GM10248 (cell line): ENCODE results near the gene RAN.
A peak's percentile ranks its signal among the peaks of the same experiment; 100 is the strongest.

ENCODE experiments used
- CTCF ChIA-PET: fragments of 300-600 bp; sonication (Branson Sonifier 250); formaldehyde crosslinking; extraction: SDS; loops from one replicate; lab custom pipeline; 2021; ENCODE audit warnings: antibody characterized with exemption; lab: Yijun Ruan, JAX
- POLR2A ChIA-PET: fragments of 350-650 bp; sonication (Branson Sonifier 250); formaldehyde crosslinking; extraction: SDS; loops from one replicate; lab custom pipeline; 2020; ENCODE audit warnings: antibody characterized with exemption; lab: Yijun Ruan, JAX
- DNase-seq: peaks from one replicate; pipeline ENCODE4 v3.0.0; 2012; ENCODE audit errors: extremely low spot score
- CTCF ChIP-seq: IDR thresholded peaks from 2 replicates; pipeline ENCODE4 v1.5.1; 2012; ENCODE audit warnings: mild to moderate bottlenecking, low read depth; ENCODE audit errors: extremely low read depth, missing control alignments, control extremely low read depth

RAN gene

DNA sequence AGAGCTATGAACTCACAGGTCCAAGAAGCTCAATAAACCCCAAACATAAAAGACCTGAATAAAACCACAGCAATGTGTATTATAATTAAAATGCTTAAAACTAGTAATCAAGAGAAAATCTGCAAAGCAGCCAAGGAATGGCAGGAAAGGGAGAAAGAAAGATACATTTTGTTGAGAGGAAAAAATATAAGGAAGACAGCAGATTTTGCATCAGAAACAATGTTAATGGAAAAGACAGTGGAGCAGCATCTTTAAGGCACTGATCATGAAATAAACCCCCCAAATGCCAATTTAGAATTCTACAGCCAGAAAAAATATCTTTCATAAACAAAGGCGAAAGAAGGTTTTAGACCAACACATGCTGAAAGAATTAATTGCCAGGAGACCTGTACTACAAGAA, 39.3 kb downstream of the RAN start:
- no peak for DNase-seq
- TF ChIP-seq CTCF = no peak
- ChIA-PET POLR2A (no interaction called here), CTCF (no interaction called here)

DNA sequence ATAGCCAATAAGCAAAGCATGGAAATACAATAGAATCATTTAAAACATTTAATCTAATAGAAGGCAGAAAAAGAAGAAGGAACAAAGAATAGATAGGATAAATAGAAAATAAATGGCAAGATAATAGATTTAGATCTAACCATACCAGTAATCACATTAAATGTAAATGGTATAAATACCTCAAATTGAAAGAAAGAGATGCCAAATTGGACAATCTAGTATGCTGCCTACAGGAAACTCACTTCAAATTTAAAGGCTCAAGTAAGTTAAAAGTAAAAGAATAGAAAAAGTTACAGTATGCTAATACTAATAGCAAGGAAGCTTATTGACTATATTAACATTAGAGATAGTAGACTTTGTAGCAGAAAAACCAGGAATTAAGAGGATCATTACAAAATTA, 40.1 kb downstream of the RAN start:
- no peak for DNase-seq
- CTCF ChIA-PET = no interaction called here
- no peak for TF ChIP-seq CTCF
- POLR2A ChIA-PET = no interaction called here

DNA sequence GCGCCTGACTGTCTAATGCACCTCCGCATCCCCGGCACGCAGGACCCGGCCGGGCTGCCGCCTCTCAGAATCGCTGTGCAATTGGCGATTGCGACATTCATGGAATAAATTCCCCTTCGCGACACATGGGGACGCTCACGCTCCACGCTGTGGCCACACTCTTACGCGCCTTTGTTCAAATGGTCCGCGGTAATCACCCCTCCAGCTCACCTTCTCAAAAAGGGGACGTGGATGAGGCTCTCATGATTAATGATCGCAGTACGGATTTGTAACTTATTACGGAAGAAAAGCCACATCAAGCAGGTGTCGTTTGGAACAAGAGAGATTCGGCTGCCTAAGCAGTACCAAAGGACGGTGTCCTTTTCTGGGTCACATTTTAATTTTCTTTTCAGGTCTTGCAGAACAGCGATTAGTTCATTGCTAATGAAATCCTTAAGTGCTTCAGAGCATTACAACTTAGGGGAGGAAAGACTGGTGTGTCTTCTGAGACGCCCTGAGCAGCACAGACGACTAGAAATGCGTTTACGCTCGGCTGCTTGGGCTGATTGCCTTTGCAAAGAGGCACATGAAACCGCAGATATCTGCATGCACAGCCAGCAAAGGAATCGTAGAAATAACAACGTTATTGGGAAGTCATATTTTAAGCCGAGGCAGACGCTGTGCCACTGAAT, 44.5 kb downstream of the RAN start:
- ChIA-PET CTCF (interaction anchor here (0.5 to 5.7 kb wide), 10 partner anchors 10 to 227 kb away, joined by 3 to 48 read pairs (median 3); no protein-coding TSS in a partner anchor), POLR2A (no interaction called here)
- DNase-seq = peak; percentile 75
- TF ChIP-seq CTCF = peak; percentile 87

GRCh38 chr12:130917607-130918006, 45.7 kb downstream of the RAN start:
- ChIA-PET POLR2A (no interaction called here), CTCF (interaction anchor here (1.2 to 5.7 kb wide), 4 partner anchors 9 to 214 kb away, joined by 3 to 48 read pairs (median 4); no protein-coding TSS in a partner anchor)
- no peak for DNase-seq
- no peak for TF ChIP-seq CTCF

DNA sequence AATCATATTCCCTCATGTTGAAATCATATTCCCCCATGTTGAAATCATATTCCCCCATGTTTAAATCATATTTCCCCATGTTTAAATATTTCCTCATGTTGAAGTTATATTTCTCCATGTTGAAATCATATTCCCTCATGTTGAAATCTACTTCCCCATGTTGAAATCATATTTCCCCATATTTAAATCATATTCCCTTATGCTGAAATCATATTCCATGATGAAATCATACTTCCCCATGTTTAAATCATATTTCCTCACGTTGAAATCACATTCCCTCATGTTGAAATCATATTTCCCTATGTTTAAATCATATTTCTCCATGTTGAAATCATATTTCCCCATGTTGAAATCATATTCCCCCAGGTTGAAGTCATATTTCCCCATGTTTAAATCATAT, 47.2 kb downstream of the RAN start:
- no peak for DNase-seq
- POLR2A ChIA-PET = no interaction called here
- TF ChIP-seq CTCF = no peak
- CTCF ChIA-PET = interaction anchor here (5.7 kb wide), 1 partner anchor 213 kb away, joined by 48 read pairs; no protein-coding TSS in a partner anchor

DNA sequence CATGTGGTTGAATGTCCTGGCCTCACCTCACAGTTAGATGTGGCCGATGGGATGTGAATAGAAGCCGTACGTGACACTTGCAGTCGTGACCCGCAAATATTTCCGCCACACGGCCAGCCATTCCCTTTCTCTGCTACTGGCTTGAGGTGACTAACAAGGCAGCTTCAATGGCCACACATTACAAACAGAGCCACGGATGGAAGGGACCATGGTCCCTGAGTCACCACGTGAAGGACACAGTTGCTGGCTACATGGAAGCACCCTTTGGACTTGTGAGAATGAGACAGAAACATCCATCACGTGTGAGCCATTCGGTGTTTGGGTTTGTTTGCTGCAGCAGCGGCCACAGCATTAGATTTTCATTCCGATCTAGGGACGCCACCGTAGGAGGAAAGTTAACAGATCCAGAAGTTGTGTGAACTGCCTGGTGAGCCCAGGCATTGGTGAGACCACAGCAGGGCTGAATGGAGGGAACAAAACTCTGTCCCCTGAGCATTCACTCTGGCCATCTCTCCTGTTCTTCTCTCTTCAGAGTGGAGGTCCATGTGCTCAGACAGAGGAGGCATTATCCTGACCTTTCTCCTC, 48.3 kb downstream of the RAN start:
- TF ChIP-seq CTCF = no peak
- ChIA-PET POLR2A (no interaction called here), CTCF (no interaction called here)

More for the DNA sequence above, 48.3 kb downstream of the RAN start:
- no peak for DNase-seq
